Panc1 (cell line): ENCODE data around the gene EP400.

Experiments used
- POLR2AphosphoS5 ChIP-seq: IDR thresholded peaks from 2 replicates; pipeline ENCODE4 v1.6.1; 2012; ENCODE audit warnings: mild to moderate bottlenecking, low read depth, low read length, moderate library complexity
- SIN3A ChIP-seq: IDR thresholded peaks from 2 replicates; pipeline ENCODE4 v1.6.1; 2012; ENCODE audit warnings: low read depth, mild to moderate bottlenecking, low read length, moderate library complexity, borderline replicate concordance; ENCODE audit not compliant: insufficient read depth
- TF ChIP-seq, protein P1 (sequence below): fragments of 450-650 bp; IDR thresholded peaks from 2 replicates; pipeline ENCODE4 v1.5.1; 2017; ENCODE audit warnings: mild to moderate bottlenecking
- TF ChIP-seq, protein P2 (sequence below), 2 experiments: IDR thresholded peaks; 2 replicates each; pipeline ENCODE4 v1.6.1; 2011 to 2012; ENCODE audit warnings: low read depth in 2 of 2, control low read depth in 1 of 2, low read length in 1 of 2, mild to moderate bottlenecking in 1 of 2, moderate library complexity in 1 of 2; ENCODE audit not compliant: insufficient read depth in 1 of 2

DNA sequence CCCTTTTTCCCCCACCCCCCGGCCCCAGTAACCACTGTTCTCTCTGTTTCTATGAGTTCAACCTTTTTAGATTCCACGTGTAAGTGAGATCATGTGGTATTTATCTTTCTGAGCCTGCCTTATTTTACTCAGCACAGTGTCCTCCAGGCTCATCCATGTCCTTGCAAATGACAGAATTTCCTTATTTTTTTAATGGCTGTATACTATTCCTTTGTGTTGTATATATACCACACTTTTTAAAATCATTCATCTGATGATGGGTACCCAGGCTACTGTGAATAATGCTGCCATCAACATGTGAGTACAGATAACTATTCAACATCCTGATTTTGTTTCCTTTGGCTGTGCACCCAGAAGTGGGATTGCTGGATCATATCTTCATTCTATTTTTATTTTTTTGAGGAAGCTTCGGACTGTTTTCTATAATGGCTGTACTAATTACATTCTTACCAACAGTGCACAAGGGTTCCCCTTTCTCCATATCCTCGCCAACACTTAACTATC, 139.7 kb downstream of the EP400 start:
- TF ChIP-seq, protein P1, sequence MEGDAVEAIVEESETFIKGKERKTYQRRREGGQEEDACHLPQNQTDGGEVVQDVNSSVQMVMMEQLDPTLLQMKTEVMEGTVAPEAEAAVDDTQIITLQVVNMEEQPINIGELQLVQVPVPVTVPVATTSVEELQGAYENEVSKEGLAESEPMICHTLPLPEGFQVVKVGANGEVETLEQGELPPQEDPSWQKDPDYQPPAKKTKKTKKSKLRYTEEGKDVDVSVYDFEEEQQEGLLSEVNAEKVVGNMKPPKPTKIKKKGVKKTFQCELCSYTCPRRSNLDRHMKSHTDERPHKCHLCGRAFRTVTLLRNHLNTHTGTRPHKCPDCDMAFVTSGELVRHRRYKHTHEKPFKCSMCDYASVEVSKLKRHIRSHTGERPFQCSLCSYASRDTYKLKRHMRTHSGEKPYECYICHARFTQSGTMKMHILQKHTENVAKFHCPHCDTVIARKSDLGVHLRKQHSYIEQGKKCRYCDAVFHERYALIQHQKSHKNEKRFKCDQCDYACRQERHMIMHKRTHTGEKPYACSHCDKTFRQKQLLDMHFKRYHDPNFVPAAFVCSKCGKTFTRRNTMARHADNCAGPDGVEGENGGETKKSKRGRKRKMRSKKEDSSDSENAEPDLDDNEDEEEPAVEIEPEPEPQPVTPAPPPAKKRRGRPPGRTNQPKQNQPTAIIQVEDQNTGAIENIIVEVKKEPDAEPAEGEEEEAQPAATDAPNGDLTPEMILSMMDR = no peak
- TF ChIP-seq, protein P2, sequence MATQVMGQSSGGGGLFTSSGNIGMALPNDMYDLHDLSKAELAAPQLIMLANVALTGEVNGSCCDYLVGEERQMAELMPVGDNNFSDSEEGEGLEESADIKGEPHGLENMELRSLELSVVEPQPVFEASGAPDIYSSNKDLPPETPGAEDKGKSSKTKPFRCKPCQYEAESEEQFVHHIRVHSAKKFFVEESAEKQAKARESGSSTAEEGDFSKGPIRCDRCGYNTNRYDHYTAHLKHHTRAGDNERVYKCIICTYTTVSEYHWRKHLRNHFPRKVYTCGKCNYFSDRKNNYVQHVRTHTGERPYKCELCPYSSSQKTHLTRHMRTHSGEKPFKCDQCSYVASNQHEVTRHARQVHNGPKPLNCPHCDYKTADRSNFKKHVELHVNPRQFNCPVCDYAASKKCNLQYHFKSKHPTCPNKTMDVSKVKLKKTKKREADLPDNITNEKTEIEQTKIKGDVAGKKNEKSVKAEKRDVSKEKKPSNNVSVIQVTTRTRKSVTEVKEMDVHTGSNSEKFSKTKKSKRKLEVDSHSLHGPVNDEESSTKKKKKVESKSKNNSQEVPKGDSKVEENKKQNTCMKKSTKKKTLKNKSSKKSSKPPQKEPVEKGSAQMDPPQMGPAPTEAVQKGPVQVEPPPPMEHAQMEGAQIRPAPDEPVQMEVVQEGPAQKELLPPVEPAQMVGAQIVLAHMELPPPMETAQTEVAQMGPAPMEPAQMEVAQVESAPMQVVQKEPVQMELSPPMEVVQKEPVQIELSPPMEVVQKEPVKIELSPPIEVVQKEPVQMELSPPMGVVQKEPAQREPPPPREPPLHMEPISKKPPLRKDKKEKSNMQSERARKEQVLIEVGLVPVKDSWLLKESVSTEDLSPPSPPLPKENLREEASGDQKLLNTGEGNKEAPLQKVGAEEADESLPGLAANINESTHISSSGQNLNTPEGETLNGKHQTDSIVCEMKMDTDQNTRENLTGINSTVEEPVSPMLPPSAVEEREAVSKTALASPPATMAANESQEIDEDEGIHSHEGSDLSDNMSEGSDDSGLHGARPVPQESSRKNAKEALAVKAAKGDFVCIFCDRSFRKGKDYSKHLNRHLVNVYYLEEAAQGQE (IDR thresholded peaks at IDR 0.05; ENCODE audit: insufficient read depth in 1 of 2, low read depth in 2 of 2, low read length in 1 of 2) = no peak
- TF ChIP-seq POLR2AphosphoS5 (no peak), SIN3A (no peak)
